ENCODE results near the gene TSHZ2.

DNA sequence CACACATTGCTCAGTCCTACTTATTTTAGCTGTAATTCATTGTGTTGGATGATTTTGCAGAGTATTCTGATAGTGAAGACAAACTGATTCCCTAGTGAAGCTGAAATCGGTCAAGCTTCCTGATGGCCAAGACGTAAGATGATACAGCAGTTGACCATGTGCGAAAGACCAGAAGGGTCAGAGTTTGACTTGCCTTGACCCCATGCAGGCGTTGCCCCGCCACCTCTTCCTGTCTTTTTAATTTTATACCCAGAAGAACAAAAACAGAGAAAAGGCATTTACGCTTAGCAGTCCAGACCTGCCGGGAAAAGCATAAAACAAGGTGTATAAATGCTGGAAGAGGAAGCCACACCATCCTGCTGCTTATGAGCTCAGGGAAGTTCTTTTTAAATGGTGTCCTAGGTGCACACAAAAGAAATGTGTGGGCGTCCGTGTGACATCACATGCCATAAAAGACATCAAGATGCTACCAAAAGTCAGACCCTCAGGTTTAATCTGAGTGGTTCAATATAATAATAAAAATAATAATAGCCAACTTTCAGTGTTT is 32.2 kb downstream of the TSHZ2 start:
- TF ChIP-seq, protein P1, sequence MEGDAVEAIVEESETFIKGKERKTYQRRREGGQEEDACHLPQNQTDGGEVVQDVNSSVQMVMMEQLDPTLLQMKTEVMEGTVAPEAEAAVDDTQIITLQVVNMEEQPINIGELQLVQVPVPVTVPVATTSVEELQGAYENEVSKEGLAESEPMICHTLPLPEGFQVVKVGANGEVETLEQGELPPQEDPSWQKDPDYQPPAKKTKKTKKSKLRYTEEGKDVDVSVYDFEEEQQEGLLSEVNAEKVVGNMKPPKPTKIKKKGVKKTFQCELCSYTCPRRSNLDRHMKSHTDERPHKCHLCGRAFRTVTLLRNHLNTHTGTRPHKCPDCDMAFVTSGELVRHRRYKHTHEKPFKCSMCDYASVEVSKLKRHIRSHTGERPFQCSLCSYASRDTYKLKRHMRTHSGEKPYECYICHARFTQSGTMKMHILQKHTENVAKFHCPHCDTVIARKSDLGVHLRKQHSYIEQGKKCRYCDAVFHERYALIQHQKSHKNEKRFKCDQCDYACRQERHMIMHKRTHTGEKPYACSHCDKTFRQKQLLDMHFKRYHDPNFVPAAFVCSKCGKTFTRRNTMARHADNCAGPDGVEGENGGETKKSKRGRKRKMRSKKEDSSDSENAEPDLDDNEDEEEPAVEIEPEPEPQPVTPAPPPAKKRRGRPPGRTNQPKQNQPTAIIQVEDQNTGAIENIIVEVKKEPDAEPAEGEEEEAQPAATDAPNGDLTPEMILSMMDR (IDR thresholded peaks at IDR 0.05), result no peak
- no peak for TF ChIP-seq GABPB1 (CRISPR knock-in tag; IDR thresholded peaks at IDR 0.05)
- no peak for TF ChIP-seq CREM (CRISPR knock-in tag; IDR thresholded peaks at IDR 0.05)
- TF ChIP-seq OVOL2 (CRISPR knock-in tag; IDR thresholded peaks at IDR 0.05; ENCODE audit: borderline replicate concordance), result no peak
- TF ChIP-seq, protein P2, sequence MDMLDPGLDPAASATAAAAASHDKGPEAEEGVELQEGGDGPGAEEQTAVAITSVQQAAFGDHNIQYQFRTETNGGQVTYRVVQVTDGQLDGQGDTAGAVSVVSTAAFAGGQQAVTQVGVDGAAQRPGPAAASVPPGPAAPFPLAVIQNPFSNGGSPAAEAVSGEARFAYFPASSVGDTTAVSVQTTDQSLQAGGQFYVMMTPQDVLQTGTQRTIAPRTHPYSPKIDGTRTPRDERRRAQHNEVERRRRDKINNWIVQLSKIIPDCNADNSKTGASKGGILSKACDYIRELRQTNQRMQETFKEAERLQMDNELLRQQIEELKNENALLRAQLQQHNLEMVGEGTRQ (CRISPR knock-in tag; IDR thresholded peaks at IDR 0.05), result no peak
- no peak for TF ChIP-seq FOXK1 (CRISPR knock-in tag; IDR thresholded peaks at IDR 0.05)
- TF ChIP-seq MXD4 (CRISPR knock-in tag; IDR thresholded peaks at IDR 0.05; ENCODE audit: borderline replicate concordance), result no peak
- TF ChIP-seq, protein P3, sequence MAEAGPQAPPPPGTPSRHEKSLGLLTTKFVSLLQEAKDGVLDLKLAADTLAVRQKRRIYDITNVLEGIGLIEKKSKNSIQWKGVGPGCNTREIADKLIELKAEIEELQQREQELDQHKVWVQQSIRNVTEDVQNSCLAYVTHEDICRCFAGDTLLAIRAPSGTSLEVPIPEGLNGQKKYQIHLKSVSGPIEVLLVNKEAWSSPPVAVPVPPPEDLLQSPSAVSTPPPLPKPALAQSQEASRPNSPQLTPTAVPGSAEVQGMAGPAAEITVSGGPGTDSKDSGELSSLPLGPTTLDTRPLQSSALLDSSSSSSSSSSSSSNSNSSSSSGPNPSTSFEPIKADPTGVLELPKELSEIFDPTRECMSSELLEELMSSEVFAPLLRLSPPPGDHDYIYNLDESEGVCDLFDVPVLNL (CRISPR knock-in tag; IDR thresholded peaks at IDR 0.05; ENCODE audit: borderline replicate concordance, low read depth), result no peak
- TF ChIP-seq, protein P4, sequence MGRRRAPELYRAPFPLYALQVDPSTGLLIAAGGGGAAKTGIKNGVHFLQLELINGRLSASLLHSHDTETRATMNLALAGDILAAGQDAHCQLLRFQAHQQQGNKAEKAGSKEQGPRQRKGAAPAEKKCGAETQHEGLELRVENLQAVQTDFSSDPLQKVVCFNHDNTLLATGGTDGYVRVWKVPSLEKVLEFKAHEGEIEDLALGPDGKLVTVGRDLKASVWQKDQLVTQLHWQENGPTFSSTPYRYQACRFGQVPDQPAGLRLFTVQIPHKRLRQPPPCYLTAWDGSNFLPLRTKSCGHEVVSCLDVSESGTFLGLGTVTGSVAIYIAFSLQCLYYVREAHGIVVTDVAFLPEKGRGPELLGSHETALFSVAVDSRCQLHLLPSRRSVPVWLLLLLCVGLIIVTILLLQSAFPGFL (CRISPR knock-in tag; IDR thresholded peaks at IDR 0.05; ENCODE audit: borderline replicate concordance), result no peak
- TF ChIP-seq ATF1 (CRISPR knock-in tag; IDR thresholded peaks at IDR 0.05), result no peak
- TF ChIP-seq, protein P5, sequence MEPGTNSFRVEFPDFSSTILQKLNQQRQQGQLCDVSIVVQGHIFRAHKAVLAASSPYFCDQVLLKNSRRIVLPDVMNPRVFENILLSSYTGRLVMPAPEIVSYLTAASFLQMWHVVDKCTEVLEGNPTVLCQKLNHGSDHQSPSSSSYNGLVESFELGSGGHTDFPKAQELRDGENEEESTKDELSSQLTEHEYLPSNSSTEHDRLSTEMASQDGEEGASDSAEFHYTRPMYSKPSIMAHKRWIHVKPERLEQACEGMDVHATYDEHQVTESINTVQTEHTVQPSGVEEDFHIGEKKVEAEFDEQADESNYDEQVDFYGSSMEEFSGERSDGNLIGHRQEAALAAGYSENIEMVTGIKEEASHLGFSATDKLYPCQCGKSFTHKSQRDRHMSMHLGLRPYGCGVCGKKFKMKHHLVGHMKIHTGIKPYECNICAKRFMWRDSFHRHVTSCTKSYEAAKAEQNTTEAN (CRISPR knock-in tag; IDR thresholded peaks at IDR 0.05), result no peak
- no peak for TF ChIP-seq TCF7 (CRISPR knock-in tag; IDR thresholded peaks at IDR 0.05; ENCODE audit: low read depth)
- TF ChIP-seq SP1 (CRISPR knock-in tag; conservative IDR thresholded peaks at IDR 0.05), result no peak
- no peak for TF ChIP-seq CBFB (CRISPR knock-in tag; IDR thresholded peaks at IDR 0.05; ENCODE audit: low read depth)

All from WTC11 (cell line).